ENCODE measurements around the gene ADTRP. TPM values are rescaled to one million over a fixed set of nuclear protein-coding genes. Genes with fewer than 3 reads are reported as not detected.

The ADTRP gene
- total and polyA plus RNA-seq, 10 of the 15 experiments (the other 5 are each of a cell fraction or from before 2014, with no cell fraction given) = 0.10 to 2.6 (median 2.1) TPM

GRCh38 chr6:11724286-11724685 lies 54.3 kb downstream of the ADTRP start:
- Histone ChIP-seq H3K27ac (ENCODE audit: control insufficient read depth, insufficient read depth) (peak overlapping the region; percentile 88), H3K79me2 (ENCODE audit: control insufficient read depth, insufficient read depth, low read length) (peaks cover 6% of the 10 kb centered on the region), H3K9me3 (replicated peaks; ENCODE audit: control insufficient read depth, insufficient read depth, low read length) (peaks cover 5% of the 10 kb centered on the region; the same call in 2 of the 3 replicates), H3K4me2 (ENCODE audit: control insufficient read depth, insufficient read depth) (peak overlapping the region; percentile 86), H3K4me1 (ENCODE audit: control insufficient read depth, insufficient read depth, low read length) (peaks cover 13% of the 10 kb centered on the region), H2AFZ (ENCODE audit: control insufficient read depth, low read depth, low read length) (no peak overlapping the region), H3K27me3 (replicated peaks in 1 of 2; ENCODE audit: control insufficient read depth in 2 of 2, insufficient read depth in 2 of 2, low read length in 1 of 2) (no peaks in the 10 kb centered on the region), H4K20me1 (ENCODE audit: control insufficient read depth, insufficient read depth) (no peaks in the 10 kb centered on the region), H3K4me3 (peak overlapping the region; percentile 63), H3K36me3 (ENCODE audit: control insufficient read depth in 2 of 2, insufficient read depth in 2 of 2, low read length in 1 of 2) (no peaks in the 10 kb centered on the region), H3K9ac (ENCODE audit: control insufficient read depth, insufficient read depth, low read length) (peak overlapping the region; percentile 74)
- FAIRE-seq = no peak
- 93% methylated on average over 4 of the region's 4 CpGs for WGBS (ENCODE audit: insufficient coverage, insufficient replicate concordance, low lambda C conversion rate, missing lambda C conversion rate)
- RAD21 ChIA-PET (ENCODE audit: unreplicated experiment) = interaction anchor here (0.7 to 5.0 kb wide), 14 partner anchors 8 to 882 kb away, joined by 3 to 117 read pairs (median 12); no protein-coding TSS in a partner anchor
- CTCF ChIA-PET = interaction anchor here (0.6 to 4.4 kb wide), 11 partner anchors 8 to 884 kb away, joined by 3 to 56 read pairs (median 4); partner anchors contain the start of gene EDN1
- SMC1A ChIA-PET (ENCODE audit: uncharacterized antibody, unreplicated experiment) = interaction anchor here (0.8 to 5.5 kb wide), 24 partner anchors 8 to 881 kb away, joined by 3 to 151 read pairs (median 10); no protein-coding TSS in a partner anchor
- POLR2A ChIA-PET = interaction anchor here (0.6 to 4.1 kb wide), 4 partner anchors 8 to 1025 kb away, joined by 4 to 69 read pairs (median 22); no protein-coding TSS in a partner anchor
- no TSS peak for BruUV-seq (replicated peaks)
- in situ Hi-C loops (cut with MboI) = loop anchor here (25.0 kb wide), 1 partner anchor 288 kb away; the partner anchor contains the start of gene HIVEP1
- ATAC-seq = no peak
- intact Hi-C loops (cut with micrococcal nuclease; ENCODE audit: unreplicated experiment) = loop anchor here (10.0 kb wide), 1 partner anchor 881 kb away; no protein-coding TSS in a partner anchor
- DNase-seq (ENCODE audit: low read depth, low spot score) = no peak
- TF ChIP-seq CHD2 (IDR thresholded peaks at IDR 0.05; ENCODE audit: borderline replicate concordance, low read depth, low read length) (no peak), FOXK2 (IDR thresholded peaks at IDR 0.05) (no peak), DPF2 (IDR thresholded peaks at IDR 0.05) (no peak), KLF5 (IDR thresholded peaks at IDR 0.05; ENCODE audit: partially characterized antibody) (no peak), NFYB (IDR thresholded peaks at IDR 0.05; ENCODE audit: insufficient read depth, low read depth, low read length) (no peak), YY1 (IDR thresholded peaks at IDR 0.05; ENCODE audit: low read depth, low read length) (no peak), E2F8 (IDR thresholded peaks at IDR 0.05; ENCODE audit: low read depth, partially characterized antibody) (no peak), REST (IDR thresholded peaks at IDR 0.05; ENCODE audit: low read depth, low read length) (no peak), NR2C1 (IDR thresholded peaks at IDR 0.05) (no peak), NRF1 (conservative IDR thresholded peaks at IDR 0.05; ENCODE audit: low read depth, low read length) (no peak), ELK1 (IDR thresholded peaks at IDR 0.05; ENCODE audit: low read depth, low read length) (no peak), TCF12 (IDR thresholded peaks at IDR 0.05; ENCODE audit: low read depth, low read length) (no peak), CEBPZ (IDR thresholded peaks at IDR 0.05; ENCODE audit: low read depth, low read length) (no peak)
